Breast epithelium (tissue), 3 donors: ENCODE results near the gene DNAJC13.

Experiments
- POLR2AphosphoS5 ChIP-seq, 3 donors: sonication (generic); formaldehyde crosslinking; IDR thresholded peaks; one replicate each; pipeline ENCODE4 v1.6.1; 2017; ENCODE audit warnings: antibody characterized with exemption in 3 of 3
- TF ChIP-seq, protein P1 (sequence below), 3 donors: fragments of 450-650 bp; IDR thresholded peaks; one replicate each; pipeline ENCODE4 v1.5.1; 2016 to 2017; ENCODE audit warnings: antibody characterized with exemption in 3 of 3, mild to moderate bottlenecking in 3 of 3, moderate library complexity in 3 of 3

DNA sequence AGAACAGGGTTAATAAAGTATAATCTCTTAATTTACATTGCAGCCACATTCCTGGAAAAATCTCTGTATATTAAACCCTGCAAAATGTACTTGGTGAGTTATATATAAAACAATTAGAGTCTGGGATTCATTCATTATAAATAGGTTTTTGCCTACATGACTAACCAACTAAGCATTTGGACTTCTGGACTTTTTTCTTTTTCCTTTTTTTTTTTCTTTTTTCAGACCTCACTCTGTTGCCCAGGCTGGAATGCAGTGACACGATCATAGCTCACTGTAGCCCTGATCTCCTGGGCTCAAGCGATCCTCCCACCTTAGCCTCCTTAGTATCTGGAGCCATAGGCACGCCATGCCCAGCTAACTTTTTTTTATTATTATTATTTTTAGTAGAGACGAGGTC lies 4.5 kb downstream of the DNAJC13 start:
- TF ChIP-seq, protein P1, sequence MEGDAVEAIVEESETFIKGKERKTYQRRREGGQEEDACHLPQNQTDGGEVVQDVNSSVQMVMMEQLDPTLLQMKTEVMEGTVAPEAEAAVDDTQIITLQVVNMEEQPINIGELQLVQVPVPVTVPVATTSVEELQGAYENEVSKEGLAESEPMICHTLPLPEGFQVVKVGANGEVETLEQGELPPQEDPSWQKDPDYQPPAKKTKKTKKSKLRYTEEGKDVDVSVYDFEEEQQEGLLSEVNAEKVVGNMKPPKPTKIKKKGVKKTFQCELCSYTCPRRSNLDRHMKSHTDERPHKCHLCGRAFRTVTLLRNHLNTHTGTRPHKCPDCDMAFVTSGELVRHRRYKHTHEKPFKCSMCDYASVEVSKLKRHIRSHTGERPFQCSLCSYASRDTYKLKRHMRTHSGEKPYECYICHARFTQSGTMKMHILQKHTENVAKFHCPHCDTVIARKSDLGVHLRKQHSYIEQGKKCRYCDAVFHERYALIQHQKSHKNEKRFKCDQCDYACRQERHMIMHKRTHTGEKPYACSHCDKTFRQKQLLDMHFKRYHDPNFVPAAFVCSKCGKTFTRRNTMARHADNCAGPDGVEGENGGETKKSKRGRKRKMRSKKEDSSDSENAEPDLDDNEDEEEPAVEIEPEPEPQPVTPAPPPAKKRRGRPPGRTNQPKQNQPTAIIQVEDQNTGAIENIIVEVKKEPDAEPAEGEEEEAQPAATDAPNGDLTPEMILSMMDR (IDR thresholded peaks at IDR 0.05) = no peak
- no peak for TF ChIP-seq POLR2AphosphoS5 (IDR thresholded peaks at IDR 0.05)
